ENCODE measurements around the gene PLEKHJ1. TPM values are rescaled to one million over a fixed set of nuclear protein-coding genes. Genes with fewer than 3 reads are reported as not detected.

Gene PLEKHJ1
- polyA plus RNA-seq, 1 of the 3 experiments (the other 2 are of a cell fraction), result 151 TPM

- Histone ChIP-seq H3K27ac (ENCODE audit: low read depth in 2 of 2, low read length in 1 of 2) (no peak overlapping the region), H3K9me3 (no peaks in the 10 kb centered on the region), H3F3A (replicated peaks; ENCODE audit: insufficient read depth) (no peaks in the 10 kb centered on the region), H4K20me1 (ENCODE audit: insufficient read depth) (no peaks in the 10 kb centered on the region), H2AFZ (ENCODE audit: low read depth) (no peak overlapping the region), H3K4me3 (ENCODE audit: low read depth in 2 of 2, low read length in 1 of 2) (no peak overlapping the region), H3K9ac (no peak overlapping the region), H3K36me3 (replicated peaks in 1 of 2; ENCODE audit: control insufficient read depth in 1 of 2, insufficient read depth in 2 of 2, low read length in 1 of 2) (peaks cover 4 to 82% of the 10 kb centered on the region in 2 experiments), H3K79me2 (ENCODE audit: insufficient read depth) (no peaks in the 10 kb centered on the region), H3K4me1 (ENCODE audit: control insufficient read depth in 1 of 2, insufficient read depth in 2 of 2, low read depth in 1 of 2, low read length in 1 of 2) (no peaks in the 10 kb centered on the region), H3K4me2 (no peak overlapping the region), H3K9me2 (no peaks in the 10 kb centered on the region), H3K27me3 (ENCODE audit: insufficient read depth) (no peaks in the 10 kb centered on the region)
- no peak for DNase-seq
- TF ChIP-seq RFX5 (IDR thresholded peaks at IDR 0.05; ENCODE audit: low read length) (no peak), FOSL2 (IDR thresholded peaks at IDR 0.05; ENCODE audit: borderline replicate concordance, low read depth) (no peak), TEAD4 (IDR thresholded peaks at IDR 0.05; ENCODE audit: borderline replicate concordance, insufficient read depth) (no peak), NRF1 (IDR thresholded peaks at IDR 0.05; ENCODE audit: low read depth, low read length) (no peak), TCF12 (IDR thresholded peaks at IDR 0.05) (no peak), GATA2 (CRISPR knock-in tag; IDR thresholded peaks at IDR 0.05) (no peak), GABPA (IDR thresholded peaks at IDR 0.05; ENCODE audit: low read depth) (no peak), YY1 (IDR thresholded peaks at IDR 0.05; ENCODE audit: low read depth) (no peak), MXI1 (IDR thresholded peaks at IDR 0.05; ENCODE audit: low read depth, low read length) (no peak), RXRA (IDR thresholded peaks at IDR 0.05; ENCODE audit: borderline replicate concordance, low read depth) (no peak), FOXJ3 (CRISPR knock-in tag; IDR thresholded peaks at IDR 0.05) (no peak), SMC3 (IDR thresholded peaks at IDR 0.05; ENCODE audit: low read depth, low read length) (no peak), EZH2phosphoT487 (IDR thresholded peaks at IDR 0.05; ENCODE audit: borderline replicate concordance, low read depth) (no peak), CHD2 (IDR thresholded peaks at IDR 0.05; ENCODE audit: low read length, partially characterized antibody) (no peak)
- TF ChIP-seq, protein P1, sequence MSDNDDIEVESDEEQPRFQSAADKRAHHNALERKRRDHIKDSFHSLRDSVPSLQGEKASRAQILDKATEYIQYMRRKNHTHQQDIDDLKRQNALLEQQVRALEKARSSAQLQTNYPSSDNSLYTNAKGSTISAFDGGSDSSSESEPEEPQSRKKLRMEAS (IDR thresholded peaks at IDR 0.05; ENCODE audit: low read depth), result no peak
- WGBS (ENCODE audit: low lambda C conversion rate), result 89% methylated on average over 10 of the region's 26 CpGs
- ChIA-PET POLR2A (no interaction called here), CTCF (interaction anchor here (0.9 to 1.3 kb wide), 3 partner anchors 17 to 82 kb away, joined by 3 to 4 read pairs (median 4); no protein-coding TSS in a partner anchor)
Measured at GRCh38 chr19:2213799-2214198, 22.3 kb downstream of the PLEKHJ1 start.

DNA sequence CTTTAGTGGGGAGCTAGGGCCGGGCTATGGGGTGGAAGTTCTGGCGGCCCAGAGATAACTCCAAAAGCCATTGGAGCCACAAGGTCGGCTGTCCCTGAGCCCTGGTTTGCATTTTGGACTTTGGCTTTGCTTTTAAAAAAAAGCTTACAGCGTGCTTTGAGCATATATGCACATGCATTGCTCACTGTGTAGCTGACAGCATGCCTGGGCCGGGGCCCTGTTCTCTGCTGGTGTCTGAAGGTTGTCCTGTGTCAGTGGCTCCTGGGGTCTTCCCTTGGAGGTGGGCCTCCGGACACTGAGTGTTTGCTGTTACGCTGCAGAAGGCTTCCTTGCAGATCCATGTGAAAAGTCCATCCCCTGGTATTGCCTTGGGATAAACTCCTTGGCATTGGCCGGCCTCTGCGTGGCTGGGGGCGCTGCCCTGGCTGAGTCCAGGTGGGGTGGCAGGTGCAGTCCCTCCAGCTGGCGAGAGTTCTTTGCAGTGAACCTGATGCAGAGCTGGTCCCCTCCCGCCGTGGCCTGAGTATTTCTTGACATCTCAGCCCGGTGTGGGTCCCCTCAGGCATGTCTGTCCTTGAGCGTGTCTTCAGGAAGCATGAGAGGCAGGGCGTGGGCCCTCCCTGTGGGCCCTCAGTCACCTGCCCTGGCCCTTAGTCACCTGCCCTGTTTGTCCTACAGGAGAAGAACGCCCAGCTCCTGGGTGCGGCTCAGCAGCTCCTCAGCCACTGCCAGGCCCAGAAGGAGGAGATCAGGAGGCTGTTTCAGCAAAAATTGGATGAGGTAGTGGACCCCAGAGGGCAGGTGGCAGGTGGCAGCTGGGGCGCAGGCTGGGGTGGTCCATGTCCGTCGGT is 23.0 kb downstream of the PLEKHJ1 start:
- H3K4me3 ChIP-seq (ENCODE audit: low read depth in 2 of 2, low read length in 1 of 2), result no peak overlapping the region
- POLR2A ChIA-PET, result no interaction called here
- H3K9me2 ChIP-seq, result no peaks in the 10 kb centered on the region
- peaks cover 4 to 81% of the 10 kb centered on the region in 2 experiments for H3K36me3 ChIP-seq (replicated peaks in 1 of 2; ENCODE audit: control insufficient read depth in 1 of 2, insufficient read depth in 2 of 2, low read length in 1 of 2)
- no peaks in the 10 kb centered on the region for H3K79me2 ChIP-seq (ENCODE audit: insufficient read depth)
- H3F3A ChIP-seq (replicated peaks; ENCODE audit: insufficient read depth), result no peaks in the 10 kb centered on the region
- 94% methylated on average over 12 of the region's 21 CpGs for WGBS (ENCODE audit: low lambda C conversion rate)
- CTCF ChIA-PET, result interaction anchor here (1.3 to 1.4 kb wide), 3 partner anchors 57 to 103 kb away, joined by 3 to 4 read pairs (median 4); no protein-coding TSS in a partner anchor
- no peak overlapping the region for H3K9ac ChIP-seq
- no peak for DNase-seq
- TF ChIP-seq FOXJ3 (CRISPR knock-in tag; IDR thresholded peaks at IDR 0.05), result no peak
- no peak for TF ChIP-seq IRF3 (IDR thresholded peaks at IDR 0.05; ENCODE audit: low read depth, low read length)
- no peak for TF ChIP-seq POLR2AphosphoS5 (IDR thresholded peaks at IDR 0.05; ENCODE audit: low read depth, low read length)
- no peak for TF ChIP-seq RXRA (IDR thresholded peaks at IDR 0.05; ENCODE audit: borderline replicate concordance, low read depth)
- no peak for TF ChIP-seq GATA2 (CRISPR knock-in tag; IDR thresholded peaks at IDR 0.05)
- TF ChIP-seq YY1 (IDR thresholded peaks at IDR 0.05; ENCODE audit: low read depth), result no peak
- no peak for TF ChIP-seq EZH2phosphoT487 (IDR thresholded peaks at IDR 0.05; ENCODE audit: borderline replicate concordance, low read depth)
- TF ChIP-seq SIN3A (IDR thresholded peaks at IDR 0.05; ENCODE audit: borderline replicate concordance, low read depth, low read length), result no peak
- TF ChIP-seq TEAD4 (IDR thresholded peaks at IDR 0.05; ENCODE audit: borderline replicate concordance, insufficient read depth), result no peak
- no peak for TF ChIP-seq MXI1 (IDR thresholded peaks at IDR 0.05; ENCODE audit: low read depth, low read length)
- no peak for TF ChIP-seq MEF2A (IDR thresholded peaks at IDR 0.05; ENCODE audit: borderline replicate concordance, low read depth)
- TF ChIP-seq TCF12 (IDR thresholded peaks at IDR 0.05), result no peak
- no peak for TF ChIP-seq ELF1 (IDR thresholded peaks at IDR 0.05)
- H3K4me2 ChIP-seq, result no peak overlapping the region
- H2AFZ ChIP-seq (ENCODE audit: low read depth), result no peak overlapping the region
- no peak overlapping the region for H3K27ac ChIP-seq (ENCODE audit: low read depth in 2 of 2, low read length in 1 of 2)
- H3K4me1 ChIP-seq (ENCODE audit: control insufficient read depth in 1 of 2, insufficient read depth in 2 of 2, low read depth in 1 of 2, low read length in 1 of 2), result no peaks in the 10 kb centered on the region
- no peaks in the 10 kb centered on the region for H3K27me3 ChIP-seq (ENCODE audit: insufficient read depth)
- H4K20me1 ChIP-seq (ENCODE audit: insufficient read depth), result no peaks in the 10 kb centered on the region
- no peaks in the 10 kb centered on the region for H3K9me3 ChIP-seq
